G401 (cell line): ENCODE measurements around the gene RARA. TPM values are rescaled to one million over a fixed set of nuclear protein-coding genes. Genes with fewer than 3 reads are reported as not detected.

Source experiments
- DNase-seq: peaks from one replicate; pipeline ENCODE4 v3.0.0-alpha.2; 2015; ENCODE audit warnings: low spot score
- in situ Hi-C: cut with HindIII; loops from 2 replicates; pipeline ENCODE4 v1.10.0; 2016; ENCODE audit warnings: low sequenced_read_pairs, mixed read lengths
- total RNA-seq: library from RNA; depleted of rRNA; stranded (reverse); fragments of >200 nt; shearing (Covaris generic); gene quantifications from 2 replicates; pipeline ENCODE4 v1.2.3, GENCODE V29; 2014

The RARA gene
- total RNA-seq, 1 experiment from 2014 or later, result 11.8 TPM

GRCh38 chr17:40322358-40323315 lies 13.7 kb downstream of the RARA start:
- no peak for DNase-seq
- in situ Hi-C loops, result loop anchor here (25.0 kb wide), 1 partner anchor 260 kb away; the partner anchor contains the start of genes MED24 and THRA

- in situ Hi-C loops, result loop anchor here (25.0 kb wide), 1 partner anchor 261 kb away; the partner anchor contains the start of genes MED24 and THRA
- DNase-seq, result no peak
These were observed 14.7 kb downstream of the RARA start for GRCh38 chr17:40323391-40324381.

GRCh38 chr17:40325156-40326013 lies 16.4 kb downstream of the RARA start:
- DNase-seq, result no peak
- in situ Hi-C loops, result no loop called here

- no peak for DNase-seq
- in situ Hi-C loops, result no loop called here
These were observed 17.2 kb downstream of the RARA start for GRCh38 chr17:40326014-40326831.

GRCh38 chr17:40326832-40327199 lies 17.8 kb downstream of the RARA start:
- DNase-seq, result no peak
- in situ Hi-C loops, result no loop called here

- in situ Hi-C loops, result no loop called here
- no peak for DNase-seq
These were observed 18.3 kb downstream of the RARA start for GRCh38 chr17:40327244-40327729.

- DNase-seq, result no peak
- in situ Hi-C loops, result no loop called here
These were observed 18.9 kb downstream of the RARA start for GRCh38 chr17:40327735-40328385.

GRCh38 chr17:40328386-40328766 lies 19.4 kb downstream of the RARA start:
- in situ Hi-C loops, result no loop called here
- no peak for DNase-seq

GRCh38 chr17:40329839-40330794 lies 21.1 kb downstream of the RARA start:
- in situ Hi-C loops, result no loop called here
- DNase-seq, result peak; percentile 69

- in situ Hi-C loops, result no loop called here
- no peak for DNase-seq
These were observed 22.0 kb downstream of the RARA start for GRCh38 chr17:40330850-40331470.

- in situ Hi-C loops, result no loop called here
- DNase-seq, result no peak
These were observed 23.0 kb downstream of the RARA start for GRCh38 chr17:40331743-40332641.

- in situ Hi-C loops, result no loop called here
- DNase-seq, result no peak
These were observed 24.9 kb downstream of the RARA start for GRCh38 chr17:40333781-40334448.

- no peak for DNase-seq
These were observed 26.6 kb downstream of the RARA start for GRCh38 chr17:40335620-40336019.

GRCh38 chr17:40337351-40337750 lies 28.4 kb downstream of the RARA start:
- DNase-seq, result no peak
- in situ Hi-C loops, result no loop called here

More at GRCh38 chr17:40335620-40336019, 26.6 kb downstream of the RARA start:
- in situ Hi-C loops, result no loop called here
